ENCODE measurements around the gene CHRDL2.

- TF ChIP-seq POLR2A (IDR thresholded peaks at IDR 0.05) (no peak), CTCF (IDR thresholded peaks at IDR 0.05) (no peak), POLR2AphosphoS5 (IDR thresholded peaks at IDR 0.05) (no peak)
These were observed 54.6 kb downstream of the CHRDL2 start for GRCh38 chr11:74676596-74676995.
